ENCODE data around the gene MCU.
"Not testable (repeated sequence)": the region's sequence is repeated elsewhere in the genome, so short reads cannot be mapped to it uniquely, and the experiment has no call there.

The MCU gene

GRCh38 chr10:72912736-72913135 lies 220.8 kb downstream of the MCU start:
- no peak overlapping the region for H3K4me3 ChIP-seq (ENCODE audit: low read depth, low read length)
- TF ChIP-seq, protein P1, sequence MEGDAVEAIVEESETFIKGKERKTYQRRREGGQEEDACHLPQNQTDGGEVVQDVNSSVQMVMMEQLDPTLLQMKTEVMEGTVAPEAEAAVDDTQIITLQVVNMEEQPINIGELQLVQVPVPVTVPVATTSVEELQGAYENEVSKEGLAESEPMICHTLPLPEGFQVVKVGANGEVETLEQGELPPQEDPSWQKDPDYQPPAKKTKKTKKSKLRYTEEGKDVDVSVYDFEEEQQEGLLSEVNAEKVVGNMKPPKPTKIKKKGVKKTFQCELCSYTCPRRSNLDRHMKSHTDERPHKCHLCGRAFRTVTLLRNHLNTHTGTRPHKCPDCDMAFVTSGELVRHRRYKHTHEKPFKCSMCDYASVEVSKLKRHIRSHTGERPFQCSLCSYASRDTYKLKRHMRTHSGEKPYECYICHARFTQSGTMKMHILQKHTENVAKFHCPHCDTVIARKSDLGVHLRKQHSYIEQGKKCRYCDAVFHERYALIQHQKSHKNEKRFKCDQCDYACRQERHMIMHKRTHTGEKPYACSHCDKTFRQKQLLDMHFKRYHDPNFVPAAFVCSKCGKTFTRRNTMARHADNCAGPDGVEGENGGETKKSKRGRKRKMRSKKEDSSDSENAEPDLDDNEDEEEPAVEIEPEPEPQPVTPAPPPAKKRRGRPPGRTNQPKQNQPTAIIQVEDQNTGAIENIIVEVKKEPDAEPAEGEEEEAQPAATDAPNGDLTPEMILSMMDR (IDR thresholded peaks at IDR 0.05; ENCODE audit: low read depth, low read length, missing control alignments): no peak
- no peak for DNase-seq (ENCODE audit: low read depth)
- in situ Hi-C loops (cut with HindIII; ENCODE audit: low sequenced_read_pairs): no loop called here

DNA sequence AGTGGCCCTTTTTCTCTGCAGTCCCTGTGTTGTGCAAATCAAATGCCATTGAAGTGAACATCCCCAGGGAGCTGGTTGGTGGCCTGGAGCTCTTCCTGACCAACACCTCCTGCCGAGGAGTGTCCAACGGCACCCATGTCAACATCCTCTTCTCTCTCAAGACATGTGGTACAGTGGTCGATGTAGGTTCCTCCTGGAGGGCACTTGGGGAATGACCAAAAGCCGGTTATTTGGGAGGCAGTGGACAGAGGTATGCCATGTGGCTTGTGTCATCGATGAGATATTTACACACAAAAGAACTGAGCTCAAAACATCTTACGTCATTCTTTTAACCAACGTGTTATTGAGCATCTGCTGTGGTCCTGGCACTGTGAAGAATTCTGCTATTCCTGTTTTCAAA lies 221.3 kb downstream of the MCU start:
- H3K4me3 ChIP-seq (ENCODE audit: low read depth, low read length): no peak overlapping the region
- in situ Hi-C loops (cut with HindIII; ENCODE audit: low sequenced_read_pairs): no loop called here
- TF ChIP-seq, protein P1 (IDR thresholded peaks at IDR 0.05; ENCODE audit: low read depth, low read length, missing control alignments): no peak
- DNase-seq (ENCODE audit: low read depth): no peak

- in situ Hi-C loops (cut with HindIII; ENCODE audit: low sequenced_read_pairs); H3K4me3 ChIP-seq (ENCODE audit: low read depth, low read length); DNase-seq (ENCODE audit: low read depth): not testable (repeated sequence)
Observed at GRCh38 chr10:72917201-72917600, 225.3 kb downstream of the MCU start.

GRCh38 chr10:72917803-72918332 lies 225.9 kb downstream of the MCU start:
- H3K4me3 ChIP-seq (ENCODE audit: low read depth, low read length); in situ Hi-C loops (cut with HindIII; ENCODE audit: low sequenced_read_pairs); DNase-seq (ENCODE audit: low read depth): not testable (repeated sequence)

GRCh38 chr10:72918352-72918751 lies 226.4 kb downstream of the MCU start:
- no peak for DNase-seq (ENCODE audit: low read depth)
- in situ Hi-C loops (cut with HindIII; ENCODE audit: low sequenced_read_pairs): no loop called here
- H3K4me3 ChIP-seq (ENCODE audit: low read depth, low read length): no peak overlapping the region
- TF ChIP-seq, protein P1 (IDR thresholded peaks at IDR 0.05; ENCODE audit: low read depth, low read length, missing control alignments): no peak

GRCh38 chr10:72921147-72921683 lies 229.3 kb downstream of the MCU start:
- H3K4me3 ChIP-seq (ENCODE audit: low read depth, low read length); DNase-seq (ENCODE audit: low read depth); in situ Hi-C loops (cut with HindIII; ENCODE audit: low sequenced_read_pairs): not testable (repeated sequence)

- no peak for DNase-seq (ENCODE audit: low read depth)
- in situ Hi-C loops (cut with HindIII; ENCODE audit: low sequenced_read_pairs): no loop called here
- H3K4me3 ChIP-seq (ENCODE audit: low read depth, low read length): no peak overlapping the region
- TF ChIP-seq, protein P1 (IDR thresholded peaks at IDR 0.05; ENCODE audit: low read depth, low read length, missing control alignments): no peak
Observed at GRCh38 chr10:72924351-72924750, 232.4 kb downstream of the MCU start.

DNA sequence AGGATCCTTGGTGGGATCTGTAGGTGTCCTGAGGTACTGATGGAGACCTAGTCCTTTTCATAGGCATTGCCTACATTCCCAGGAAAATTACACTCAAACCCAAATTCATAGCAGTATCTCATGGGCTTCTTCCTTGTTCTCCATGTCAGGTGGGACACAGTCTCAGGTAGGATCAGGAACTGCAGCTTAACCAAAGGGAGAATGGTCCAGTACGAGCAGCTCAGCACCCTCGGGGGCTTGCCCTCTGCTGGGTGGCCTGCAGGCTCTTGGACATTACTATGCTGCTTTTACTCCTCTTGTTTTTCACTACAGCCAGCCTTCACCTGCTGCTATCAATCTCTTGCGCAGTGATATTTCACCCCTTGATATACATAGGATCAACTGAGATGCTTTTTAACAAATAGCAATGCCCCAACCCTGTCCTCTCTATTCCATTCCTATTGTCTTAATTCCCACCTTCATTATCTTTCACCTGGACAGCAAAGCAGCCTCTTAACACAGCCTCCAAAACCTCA lies 234.1 kb downstream of the MCU start:
- DNase-seq (ENCODE audit: low read depth): no peak

More for the DNA sequence above, 234.1 kb downstream of the MCU start:
- no peak overlapping the region for H3K4me3 ChIP-seq (ENCODE audit: low read depth, low read length)
- in situ Hi-C loops (cut with HindIII; ENCODE audit: low sequenced_read_pairs): no loop called here
- TF ChIP-seq, protein P1 (IDR thresholded peaks at IDR 0.05; ENCODE audit: low read depth, low read length, missing control alignments): no peak
